Tibial nerve (tissue), 4 donors: ENCODE results near the gene SH3TC2.

Source experiments
- EP300 ChIP-seq, 2 donors: sonication (generic); formaldehyde crosslinking; IDR thresholded peaks; one replicate each; pipeline ENCODE4 v1.6.1; 2017; ENCODE audit warnings: antibody characterized with exemption in 2 of 2, mild to moderate bottlenecking in 1 of 2
- POLR2A ChIP-seq, 2 donors: fragments of 450-650 bp; IDR thresholded peaks; one replicate each; pipeline ENCODE4 v1.6.1; 2017; ENCODE audit warnings: antibody characterized with exemption in 2 of 2, mild to moderate bottlenecking in 2 of 2, moderate library complexity in 2 of 2
- TF ChIP-seq, protein P1 (sequence below), 5 experiments: fragments of 200-600 bp in 3 of 5; fragments of 450-650 bp in 2 of 5; sonication (generic) in 3 of 5; IDR thresholded peaks; one replicate each; pipeline ENCODE4 v1.5.1; 2016 to 2019; ENCODE audit warnings: antibody characterized with exemption in 5 of 5, mild to moderate bottlenecking in 3 of 5, moderate library complexity in 2 of 5

DNA sequence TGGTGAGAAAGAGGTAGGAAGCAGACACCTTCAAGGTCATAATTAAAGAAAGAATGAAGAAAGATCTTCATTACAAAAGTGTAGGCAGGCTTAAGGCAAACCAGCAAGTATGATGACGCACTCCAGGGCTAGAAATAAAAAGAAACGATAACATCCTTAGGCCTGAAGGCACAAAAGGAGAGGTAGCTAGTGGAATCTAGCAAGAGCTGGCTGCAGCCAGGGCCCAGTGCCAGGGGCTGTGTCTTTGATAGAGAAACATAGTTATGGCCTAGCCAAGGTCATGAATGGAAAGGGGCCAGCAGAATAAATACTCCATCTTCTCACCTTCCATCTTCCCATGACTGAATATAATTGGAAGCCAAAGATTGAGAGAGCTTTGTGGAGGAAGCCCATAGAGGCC, 6.8 kb upstream of the SH3TC2 start:
- TF ChIP-seq, protein P1, sequence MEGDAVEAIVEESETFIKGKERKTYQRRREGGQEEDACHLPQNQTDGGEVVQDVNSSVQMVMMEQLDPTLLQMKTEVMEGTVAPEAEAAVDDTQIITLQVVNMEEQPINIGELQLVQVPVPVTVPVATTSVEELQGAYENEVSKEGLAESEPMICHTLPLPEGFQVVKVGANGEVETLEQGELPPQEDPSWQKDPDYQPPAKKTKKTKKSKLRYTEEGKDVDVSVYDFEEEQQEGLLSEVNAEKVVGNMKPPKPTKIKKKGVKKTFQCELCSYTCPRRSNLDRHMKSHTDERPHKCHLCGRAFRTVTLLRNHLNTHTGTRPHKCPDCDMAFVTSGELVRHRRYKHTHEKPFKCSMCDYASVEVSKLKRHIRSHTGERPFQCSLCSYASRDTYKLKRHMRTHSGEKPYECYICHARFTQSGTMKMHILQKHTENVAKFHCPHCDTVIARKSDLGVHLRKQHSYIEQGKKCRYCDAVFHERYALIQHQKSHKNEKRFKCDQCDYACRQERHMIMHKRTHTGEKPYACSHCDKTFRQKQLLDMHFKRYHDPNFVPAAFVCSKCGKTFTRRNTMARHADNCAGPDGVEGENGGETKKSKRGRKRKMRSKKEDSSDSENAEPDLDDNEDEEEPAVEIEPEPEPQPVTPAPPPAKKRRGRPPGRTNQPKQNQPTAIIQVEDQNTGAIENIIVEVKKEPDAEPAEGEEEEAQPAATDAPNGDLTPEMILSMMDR (IDR thresholded peaks at IDR 0.05) = no peak
- TF ChIP-seq POLR2A (IDR thresholded peaks at IDR 0.05) = no peak
- TF ChIP-seq EP300 (IDR thresholded peaks at IDR 0.05) = no peak
